T-helper 1 cell treated with Interleukin-12 subunit alpha and Interleukin-12 subunit beta and Interleukin-4 antibody, amounts not matched to agents 30 ng/mL and 1 ng/mL, for 36 hours (primary cell): ENCODE measurements around the gene FILIP1L. TPM values are rescaled to one million over a fixed set of nuclear protein-coding genes. Genes with fewer than 3 reads are reported as not detected.

Experiments
- intact Hi-C: fragments of 100-400 bp; cut with micrococcal nuclease; formaldehyde crosslinking; loops from one replicate; pipeline ENCODE4 v1.15.1; 2024
- total RNA-seq: library from RNA; stranded (reverse); gene quantifications from 2 replicates; pipeline ENCODE4 v1.2.3, GENCODE V29; 2022

FILIP1L gene
- total RNA-seq, 1 donor from 2014 or later, result 15.7 TPM

- intact Hi-C loops, result no loop called here
Observed at GRCh38 chr3:99981138-99981537, 133.2 kb downstream of the FILIP1L start.

DNA sequence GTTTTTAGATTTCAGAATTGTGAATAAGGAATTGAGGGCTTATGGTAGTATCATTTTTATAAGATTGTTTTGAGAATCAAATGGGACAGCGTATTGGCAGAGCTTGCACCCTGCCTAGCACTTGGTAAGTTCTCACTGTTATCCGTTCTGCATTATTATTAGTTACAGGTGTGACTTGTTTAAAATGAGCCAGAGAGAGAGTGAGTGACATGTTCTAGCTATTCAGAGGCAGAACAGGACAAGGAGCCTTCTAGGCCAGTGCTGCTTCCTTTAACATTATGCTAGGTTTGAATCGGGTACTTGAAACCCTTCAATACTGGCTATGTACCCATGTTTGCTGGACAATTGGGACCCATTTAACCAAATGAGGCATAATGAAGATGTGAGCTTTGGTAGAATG, 133.7 kb downstream of the FILIP1L start:
- intact Hi-C loops, result no loop called here

GRCh38 chr3:99978221-99978620, 136.1 kb downstream of the FILIP1L start:
- intact Hi-C loops, result no loop called here

GRCh38 chr3:99976584-99976983, 137.7 kb downstream of the FILIP1L start:
- intact Hi-C loops, result no loop called here

DNA sequence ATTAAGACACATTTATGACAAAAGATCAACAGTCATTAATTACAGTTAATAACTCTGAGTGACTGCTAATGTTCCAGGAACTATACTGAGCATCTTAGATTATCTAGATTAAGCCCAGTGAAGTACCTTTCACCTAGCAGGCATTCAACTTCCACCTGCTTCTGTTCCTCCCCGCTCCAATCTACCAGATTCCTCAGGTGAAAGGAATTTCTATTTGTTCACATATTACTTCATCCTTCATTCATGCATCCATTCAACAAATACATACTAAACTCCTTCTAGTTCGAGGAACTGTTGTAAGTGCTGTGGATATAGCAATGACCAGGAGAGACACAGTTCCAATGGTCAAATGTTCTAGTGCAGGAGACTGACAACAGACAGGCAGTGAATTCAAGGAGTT, 139.3 kb downstream of the FILIP1L start:
- intact Hi-C loops, result no loop called here

DNA sequence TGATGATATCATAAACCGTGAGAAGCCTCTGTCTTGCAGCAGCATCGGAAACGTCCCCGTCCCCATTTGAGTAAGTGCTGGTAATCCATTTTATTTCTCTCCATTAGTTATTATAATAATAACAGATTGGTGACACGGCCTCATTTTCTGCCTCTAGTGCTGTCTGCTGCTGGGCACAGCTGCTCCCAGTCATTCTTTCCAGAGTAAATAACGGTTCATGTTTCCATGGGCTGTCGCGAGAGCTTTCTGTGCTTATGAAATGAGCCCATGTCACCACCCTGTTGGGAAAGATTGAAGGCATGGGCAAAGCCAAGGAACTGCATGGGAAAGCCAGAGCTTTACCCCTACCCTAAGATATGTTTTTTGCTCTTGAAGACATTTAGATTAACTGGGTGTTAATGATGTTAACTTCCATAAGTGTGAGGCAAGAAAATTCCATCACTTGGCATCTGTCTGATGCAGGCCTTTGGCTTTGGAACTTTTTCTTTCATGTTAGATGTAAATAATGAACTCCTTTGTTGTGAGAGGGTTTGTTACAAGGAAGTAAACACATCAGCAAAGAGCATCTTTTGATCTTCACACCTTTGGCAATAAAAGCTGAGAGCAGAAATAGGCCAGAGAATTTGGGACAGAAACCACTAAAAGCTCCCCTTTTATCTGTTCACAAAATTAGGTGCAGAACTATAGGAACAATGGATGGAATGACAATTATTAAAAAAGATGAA, 141.8 kb downstream of the FILIP1L start:
- intact Hi-C loops, result no loop called here

DNA sequence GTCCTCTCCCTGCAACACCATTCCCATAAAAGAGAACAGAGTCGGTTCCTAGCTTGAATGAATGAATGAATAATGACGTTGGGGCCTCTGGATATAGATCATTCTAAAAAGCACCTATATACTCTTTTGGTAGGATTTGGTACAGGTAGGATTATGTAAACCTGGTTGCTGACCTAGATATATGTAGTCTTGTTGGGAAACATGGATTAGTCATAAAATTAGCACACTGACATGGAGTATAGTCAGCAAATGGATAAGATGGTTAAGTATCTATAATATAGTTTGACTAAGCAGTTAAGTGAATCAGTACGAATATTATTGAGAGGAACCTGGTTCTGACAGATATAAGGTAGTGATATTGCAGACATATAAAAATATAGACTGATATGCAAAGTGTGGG, 142.5 kb downstream of the FILIP1L start:
- intact Hi-C loops, result no loop called here

GRCh38 chr3:99970198-99970597, 144.1 kb downstream of the FILIP1L start:
- intact Hi-C loops, result no loop called here

DNA sequence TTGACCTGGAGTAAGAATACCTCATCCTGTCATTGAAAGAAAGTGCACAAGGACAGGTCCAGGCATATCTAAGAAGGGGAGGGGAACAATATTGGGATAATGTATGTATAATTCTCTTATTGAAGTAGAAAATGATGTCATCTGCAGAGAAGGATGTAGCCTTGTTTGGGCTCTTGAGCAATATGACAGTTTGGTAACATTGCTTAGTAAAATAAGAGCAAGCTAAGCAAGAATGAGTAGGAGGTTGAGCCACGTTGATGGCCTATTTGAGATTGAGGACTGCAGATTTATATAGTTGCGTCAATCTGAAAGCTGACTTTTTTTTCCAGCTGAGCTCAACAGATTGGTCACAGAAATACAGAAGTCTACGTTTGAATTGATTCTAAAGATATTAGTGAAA, 145.2 kb downstream of the FILIP1L start:
- intact Hi-C loops, result no loop called here

DNA sequence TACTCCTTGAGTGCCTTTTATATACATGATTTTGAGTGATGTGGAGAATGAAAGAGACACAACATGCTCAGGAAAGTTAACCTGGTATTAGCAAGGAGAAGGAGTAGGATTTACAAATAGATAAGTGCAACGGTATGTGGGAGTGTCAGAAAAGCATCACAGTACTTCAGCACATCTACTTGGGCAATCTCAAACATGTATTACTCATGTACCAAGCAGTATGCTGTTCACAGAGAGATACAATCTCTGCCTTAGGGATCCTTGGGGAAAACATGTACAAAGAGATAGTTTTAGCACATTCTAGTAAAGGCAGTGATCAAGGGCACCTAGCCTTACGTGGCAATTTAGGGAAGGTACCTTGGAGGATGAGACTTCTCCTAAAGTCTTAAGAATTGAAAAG, 146.5 kb downstream of the FILIP1L start:
- intact Hi-C loops, result no loop called here

GRCh38 chr3:99966662-99967416, 147.5 kb downstream of the FILIP1L start:
- intact Hi-C loops, result no loop called here

- intact Hi-C loops, result no loop called here
Observed at GRCh38 chr3:99965681-99966408, 148.5 kb downstream of the FILIP1L start.

- intact Hi-C loops, result no loop called here
Observed at GRCh38 chr3:99965077-99965476, 149.2 kb downstream of the FILIP1L start.

GRCh38 chr3:99962703-99963102, 151.6 kb downstream of the FILIP1L start:
- intact Hi-C loops, result no loop called here

GRCh38 chr3:99961756-99962515, 152.4 kb downstream of the FILIP1L start:
- intact Hi-C loops, result no loop called here

DNA sequence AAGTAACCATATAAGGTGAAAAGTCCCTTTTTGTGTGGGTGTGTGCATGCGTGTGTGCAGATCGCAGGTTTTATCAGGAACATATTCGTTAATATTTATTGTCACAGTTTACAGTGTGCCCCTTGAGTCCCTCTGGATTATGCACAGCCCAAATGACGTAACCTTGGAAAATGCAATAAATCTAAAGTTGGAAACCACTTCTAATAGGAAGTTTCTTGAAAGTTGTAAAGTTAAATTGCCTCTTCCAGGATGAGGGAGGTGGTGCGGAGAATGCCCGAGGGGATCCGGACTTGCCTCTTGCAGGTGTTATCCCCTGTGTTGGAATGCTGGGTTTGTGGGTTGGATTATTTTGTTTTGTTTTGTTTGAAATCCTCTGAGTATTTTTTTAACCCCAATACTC, 153.4 kb downstream of the FILIP1L start:
- intact Hi-C loops, result no loop called here

DNA sequence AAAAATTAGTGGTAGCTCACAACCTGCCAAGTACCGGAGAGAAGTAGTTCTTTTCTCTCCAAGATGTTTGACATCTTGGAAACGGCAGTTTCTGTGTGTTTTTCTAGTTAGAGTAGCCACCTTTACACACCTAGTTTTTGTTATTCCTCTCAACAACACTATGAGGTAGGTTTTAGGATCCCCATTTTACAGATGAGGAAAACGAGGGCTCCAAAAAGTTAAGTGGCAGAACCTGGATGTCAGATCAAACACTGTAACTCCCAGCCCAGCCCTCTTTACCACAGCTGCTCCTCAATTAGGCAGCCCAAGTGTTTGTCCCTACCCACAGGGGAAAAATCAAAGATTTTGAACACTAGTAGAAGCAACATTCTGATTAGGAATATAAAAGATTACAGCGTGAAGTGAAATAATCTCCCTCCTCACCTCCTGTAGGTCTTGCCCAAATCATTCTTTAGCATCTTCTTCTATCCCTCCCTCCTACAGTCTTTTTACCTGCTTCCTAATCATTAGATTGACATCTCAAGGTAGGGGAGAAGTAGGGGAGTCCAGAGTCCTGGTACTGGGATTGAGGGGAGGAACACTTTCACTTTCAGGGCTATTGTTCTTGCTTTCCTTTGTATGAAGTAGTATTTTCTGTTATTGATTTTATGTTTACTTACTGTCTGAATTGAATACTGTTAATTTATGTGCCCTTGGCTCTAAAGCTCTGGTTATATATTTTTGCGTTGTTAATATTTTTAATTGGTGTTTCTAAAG, 154.0 kb downstream of the FILIP1L start:
- intact Hi-C loops, result no loop called here

DNA sequence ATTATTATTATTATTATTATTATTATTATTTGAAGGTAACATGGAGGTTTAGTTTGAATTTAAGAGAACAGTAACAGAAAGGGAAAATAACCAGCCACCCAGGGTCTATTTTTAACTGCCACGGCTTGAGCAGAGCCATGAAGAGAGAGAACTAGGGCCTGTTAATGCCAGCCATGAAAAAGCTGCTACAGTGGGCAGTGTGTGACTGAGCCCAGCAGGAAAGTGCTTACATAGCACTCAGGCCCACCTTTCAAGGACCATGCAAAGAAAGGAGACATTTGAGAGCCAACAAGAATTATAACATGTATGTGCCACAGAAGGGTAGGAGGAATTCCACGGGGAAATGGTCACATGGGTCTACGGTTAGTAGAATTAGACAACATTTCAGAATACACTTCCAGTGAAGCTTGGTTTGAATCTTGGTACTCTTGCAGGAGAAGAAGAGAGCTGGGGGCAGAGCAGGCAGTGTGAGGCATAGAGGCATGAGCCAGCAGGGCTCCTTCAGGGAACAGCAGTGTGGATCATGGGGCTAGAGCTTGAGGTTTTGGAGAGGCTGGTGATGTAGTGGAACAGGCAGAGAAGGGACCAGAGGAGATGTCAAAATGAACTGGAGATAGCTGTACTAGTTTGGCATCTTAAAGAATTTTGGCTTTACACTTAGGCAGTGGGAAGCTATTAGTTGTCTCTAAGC, 155.9 kb downstream of the FILIP1L start:
- intact Hi-C loops, result no loop called here

DNA sequence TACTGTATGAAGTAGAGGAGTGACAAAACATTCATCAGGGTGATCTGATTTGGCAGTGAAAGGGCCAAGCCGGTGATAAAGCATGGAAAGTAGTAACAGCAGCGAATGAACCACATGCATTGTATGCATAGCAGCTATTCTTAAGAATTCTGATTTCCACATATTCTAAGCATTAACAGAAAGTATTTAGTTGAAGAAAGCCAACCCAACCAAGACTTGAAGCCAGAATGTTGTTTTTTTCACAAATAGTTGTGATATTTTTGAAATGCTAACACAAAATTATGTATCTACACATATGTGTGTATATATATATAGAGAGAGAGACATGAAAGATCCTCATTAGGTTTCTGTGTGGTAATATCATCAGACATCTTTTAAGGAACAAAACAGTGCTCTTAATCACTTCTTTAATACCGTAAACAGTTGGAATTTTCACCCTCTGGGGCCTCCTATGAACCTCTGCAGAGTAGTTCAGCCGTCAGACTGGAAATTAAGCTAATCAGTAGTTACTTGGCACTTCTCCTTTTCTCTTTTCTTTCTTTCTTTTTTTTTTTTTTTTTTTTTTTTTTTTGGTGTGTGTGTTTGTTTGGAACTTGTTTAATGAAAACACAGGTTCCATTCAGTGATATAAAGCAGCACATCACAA, 157.0 kb downstream of the FILIP1L start:
- intact Hi-C loops, result no loop called here
